ENCODE results near the gene PSMC3. TPM values are rescaled to one million over a fixed set of nuclear protein-coding genes. Genes with fewer than 3 reads are reported as not detected.

Gene PSMC3
- total and polyA plus RNA-seq, 11 donors = 121 to 258 (median 156) TPM

GRCh38 chr11:47384498-47384897, 41.7 kb downstream of the PSMC3 start:
- intact Hi-C loops (cut with DNase I) = no loop called here

GRCh38 chr11:47383071-47383470, 43.2 kb downstream of the PSMC3 start:
- TF ChIP-seq CTCF (IDR thresholded peaks at IDR 0.05) (no peak), POLR2A (IDR thresholded peaks at IDR 0.05) (no peak)
- peaks cover 0 to 32% (median 0%) of the 10 kb centered on the region in 12 donors for H3K4me1 ChIP-seq
- intact Hi-C loops (cut with DNase I) = no loop called here
- no peaks in the 10 kb centered on the region for H3K36me3 ChIP-seq
- no peaks in the 10 kb centered on the region for H3K9me3 ChIP-seq
- 56 to 69% (median 58%) methylated on average over 4 of the region's 4 CpGs for WGBS, 4 donors
- no peaks in the 10 kb centered on the region for H3K27me3 ChIP-seq
- no peak for DNase-seq
- peak in 1 of 4 donors; percentile 29 for ATAC-seq
- H3K4me3 ChIP-seq = no peak overlapping the region
- H3K27ac ChIP-seq = peak overlapping the region in 1 of 12 donors; percentile 76

More at GRCh38 chr11:47384498-47384897, 41.7 kb downstream of the PSMC3 start:
- Histone ChIP-seq H3K4me3 (no peak overlapping the region), H3K9me3 (no peaks in the 10 kb centered on the region), H3K36me3 (no peaks in the 10 kb centered on the region), H3K4me1 (peaks cover 0 to 38% (median 0%) of the 10 kb centered on the region in 12 donors), H3K27me3 (no peaks in the 10 kb centered on the region), H3K27ac (no peak overlapping the region)
- 93 to 96% (median 95%) methylated on average over 4 of the region's 4 CpGs for WGBS, 4 donors
- TF ChIP-seq CTCF (IDR thresholded peaks at IDR 0.05) (no peak), POLR2A (IDR thresholded peaks at IDR 0.05) (no peak)
- ATAC-seq (no peak), DNase-seq (no peak)

GRCh38 chr11:47380078-47380477, 46.2 kb downstream of the PSMC3 start:
- H3K36me3 ChIP-seq = peaks cover 0 to 3% (median 0%) of the 10 kb centered on the region in 9 donors
- DNase-seq (no peak), ATAC-seq (no peak)
- TF ChIP-seq CTCF (IDR thresholded peaks at IDR 0.05) (no peak), POLR2A (IDR thresholded peaks at IDR 0.05) (no peak)
- H3K9me3 ChIP-seq = no peaks in the 10 kb centered on the region
- intact Hi-C loops (cut with DNase I) = no loop called here
- H3K4me3 ChIP-seq = no peak overlapping the region
- H3K4me1 ChIP-seq = peaks cover 0 to 24% (median 0%) of the 10 kb centered on the region in 12 donors
- 96 to 98% (median 96%) methylated on average over 2 of the region's 2 CpGs for WGBS, 4 donors
- H3K27me3 ChIP-seq = no peaks in the 10 kb centered on the region
- no peak overlapping the region for H3K27ac ChIP-seq

- no peak for DNase-seq
- intact Hi-C loops (cut with DNase I) = loop anchor here in 6 of 10 donors (5.0 to 10.0 kb wide), 4 partner anchors 73 to 475 kb away; no protein-coding TSS in a partner anchor
Measured at GRCh38 chr11:47379317-47379716, 46.9 kb downstream of the PSMC3 start.

More at GRCh38 chr11:47379317-47379716, 46.9 kb downstream of the PSMC3 start:
- Histone ChIP-seq H3K27ac (peak overlapping the region in 1 of 12 donors; percentile 96), H3K27me3 (no peaks in the 10 kb centered on the region), H3K9me3 (no peaks in the 10 kb centered on the region), H3K4me3 (no peak overlapping the region), H3K36me3 (peaks cover 0 to 3% (median 0%) of the 10 kb centered on the region in 9 donors), H3K4me1 (peaks cover 0 to 28% (median 0%) of the 10 kb centered on the region in 12 donors)
- WGBS, 4 donors = 89 to 94% (median 90%) methylated on average over 2 of the region's 2 CpGs
- no peak for ATAC-seq
- TF ChIP-seq POLR2A (IDR thresholded peaks at IDR 0.05) (no peak), CTCF (IDR thresholded peaks at IDR 0.05) (no peak)

Measured in heart left ventricle (tissue), 16 donors.